Measurements from ENCODE around the gene CIRBP. TPM values are rescaled to one million over a fixed set of nuclear protein-coding genes. Genes with fewer than 3 reads are reported as not detected.

The CIRBP gene
- total RNA-seq, 4 donors from 2014 or later: 389 to 640 (median 576) TPM

DNA sequence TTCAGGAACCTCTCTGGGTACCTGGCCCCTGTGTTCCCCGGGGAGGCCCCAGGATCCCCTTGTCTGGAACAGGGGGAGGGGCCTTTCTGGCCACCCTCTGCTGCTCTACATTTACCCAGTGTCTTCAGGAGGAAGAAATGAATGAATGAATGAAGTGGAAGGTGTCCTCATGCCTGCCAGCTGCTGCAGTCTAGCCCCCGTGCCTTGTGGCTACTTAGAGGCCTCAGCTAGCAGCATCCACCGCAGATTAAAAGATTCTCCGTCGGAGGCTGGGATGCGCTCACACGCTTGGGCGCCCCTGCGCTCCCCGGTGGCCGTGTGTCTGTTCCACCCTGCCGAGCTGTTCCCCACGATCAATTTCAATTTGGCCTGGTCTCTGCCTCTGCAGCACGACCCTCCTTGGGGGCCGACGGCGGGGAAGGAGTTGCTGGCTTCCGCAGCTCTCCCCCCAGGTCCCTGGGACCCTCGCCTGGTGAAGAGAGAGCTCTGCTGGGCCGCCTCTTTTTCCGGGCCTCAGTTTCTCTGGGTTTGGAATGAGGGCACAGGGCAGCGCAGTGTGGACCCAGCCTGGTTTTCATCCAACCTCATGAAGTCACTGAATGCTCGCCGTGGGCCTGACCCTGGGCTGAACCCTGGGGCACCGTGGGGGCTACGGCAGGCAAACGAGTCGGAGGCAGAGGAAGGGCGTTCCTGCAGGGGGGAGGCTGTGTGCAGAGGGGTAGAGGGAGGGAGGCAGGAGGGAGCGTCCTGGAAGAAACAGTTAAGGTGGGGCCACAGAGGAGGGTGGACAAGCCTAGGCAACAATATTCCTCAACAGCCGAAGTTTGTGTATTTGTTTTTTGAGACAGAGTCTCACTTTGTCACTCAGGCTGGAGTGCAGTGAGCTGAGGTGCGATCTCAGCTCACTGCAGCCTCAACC lies 44.8 kb downstream of the CIRBP start:
- Histone ChIP-seq H3K4me3 (no peak overlapping the region), H3K27ac (no peak overlapping the region), H3K36me3 (no peaks in the 10 kb centered on the region), H3K9me3 (no peaks in the 10 kb centered on the region), H3K4me1 (peaks cover 0 to 17% (median 4%) of the 10 kb centered on the region in 4 donors), H3K27me3 (peaks cover 0 to 85% of the 10 kb centered on the region in 2 donors)
- TF ChIP-seq POLR2A (IDR thresholded peaks at IDR 0.05) (no peak), CTCF (IDR thresholded peaks at IDR 0.05) (no peak), EP300 (IDR thresholded peaks at IDR 0.05) (no peak)
- no peak for DNase-seq (ENCODE audit: low spot score in 2 of 2)
- 65 to 71% methylated on average over 30 to 32 of the region's 32 CpGs for WGBS, 2 donors

- WGBS, 2 donors: 11 to 16% methylated on average over 31 to 56 of the region's 58 CpGs
- no peaks in the 10 kb centered on the region for H3K36me3 ChIP-seq
- H3K4me3 ChIP-seq: peak overlapping the region in 2 of 4 donors; percentile 12 to 35
- no peaks in the 10 kb centered on the region for H3K9me3 ChIP-seq
- TF ChIP-seq CTCF (IDR thresholded peaks at IDR 0.05) (peak; percentile 43 to 75 (median 51)), POLR2A (IDR thresholded peaks at IDR 0.05) (no peak)
- no peak overlapping the region for H3K27ac ChIP-seq
- peaks cover 0 to 88% of the 10 kb centered on the region in 2 donors for H3K27me3 ChIP-seq
- no peak for DNase-seq (ENCODE audit: low spot score in 2 of 2)
- peaks cover 0 to 23% (median 4%) of the 10 kb centered on the region in 4 donors for H3K4me1 ChIP-seq
These were observed 46.5 kb downstream of the CIRBP start for GRCh38 chr19:1315470-1316166.

- H3K4me1 ChIP-seq: peaks cover 0 to 23% (median 4%) of the 10 kb centered on the region in 4 donors
- H3K9me3 ChIP-seq: no peaks in the 10 kb centered on the region
- peaks cover 0 to 91% of the 10 kb centered on the region in 2 donors for H3K27me3 ChIP-seq
- no peak overlapping the region for H3K4me3 ChIP-seq
- no peak overlapping the region for H3K27ac ChIP-seq
- TF ChIP-seq POLR2A (IDR thresholded peaks at IDR 0.05) (no peak), CTCF (IDR thresholded peaks at IDR 0.05) (no peak), EP300 (IDR thresholded peaks at IDR 0.05) (no peak)
- DNase-seq (ENCODE audit: low spot score in 2 of 2): no peak
- no peaks in the 10 kb centered on the region for H3K36me3 ChIP-seq
- WGBS, 2 donors: 83 to 85% methylated on average over 8 to 10 of the region's 13 CpGs
These were observed 47.3 kb downstream of the CIRBP start for GRCh38 chr19:1316466-1316865.

- TF ChIP-seq EP300 (IDR thresholded peaks at IDR 0.05) (no peak), CTCF (IDR thresholded peaks at IDR 0.05) (no peak), POLR2A (IDR thresholded peaks at IDR 0.05) (no peak)
- 78 to 84% methylated on average over 16 to 17 of the region's 17 CpGs for WGBS, 2 donors
- H3K4me1 ChIP-seq: peaks cover 0 to 23% (median 4%) of the 10 kb centered on the region in 4 donors
- H3K4me3 ChIP-seq: no peak overlapping the region
- no peaks in the 10 kb centered on the region for H3K36me3 ChIP-seq
- no peak overlapping the region for H3K27ac ChIP-seq
- DNase-seq (ENCODE audit: low spot score in 2 of 2): no peak
- H3K27me3 ChIP-seq: peaks cover 0 to 100% of the 10 kb centered on the region in 2 donors
- H3K9me3 ChIP-seq: no peaks in the 10 kb centered on the region
These were observed 48.3 kb downstream of the CIRBP start for GRCh38 chr19:1317274-1318003.
